Neural progenitor cell (in vitro differentiated cells): ENCODE results near the gene SHLD3. TPM values are rescaled to one million over a fixed set of nuclear protein-coding genes. Genes with fewer than 3 reads are reported as not detected.

Experiments
- DNase-seq: peaks from one replicate; pipeline ENCODE4 v3.0.0-alpha.2; 2016; ENCODE audit warnings: low spot score
- H2AFZ ChIP-seq: fragments of 200-600 bp; sonication (generic); replicated peaks from 2 replicates; pipeline ENCODE4 v1.6.1; 2016; ENCODE audit warnings: antibody characterized with exemption
- H3F3A ChIP-seq: fragments of 200-600 bp; sonication (generic); 2 replicates; pipeline ENCODE4 v1.6.1; 2016; ENCODE audit warnings: antibody characterized with exemption, low read depth
- H3K27ac ChIP-seq: fragments of 200-600 bp; sonication (generic); 2 replicates; pipeline ENCODE4 v1.5.1; 2016; ENCODE audit warnings: mild to moderate bottlenecking
- H3K27me3 ChIP-seq: fragments of 200-600 bp; sonication (generic); 2 replicates; pipeline ENCODE4 v1.6.1; 2016; ENCODE audit warnings: mild to moderate bottlenecking, moderate library complexity
- H3K36me3 ChIP-seq: fragments of 200-600 bp; sonication (generic); 2 replicates; pipeline ENCODE4 v1.5.1; 2016
- H3K4me1 ChIP-seq: fragments of 200-600 bp; sonication (generic); 2 replicates; pipeline ENCODE4 v1.6.1; 2016; ENCODE audit warnings: mixed run types
- H3K4me2 ChIP-seq: fragments of 200-600 bp; sonication (generic); 2 replicates; pipeline ENCODE4 v1.6.1; 2016
- H3K4me3 ChIP-seq: fragments of 200-600 bp; sonication (generic); 2 replicates; pipeline ENCODE4 v1.5.1; 2016
- H3K79me2 ChIP-seq: fragments of 200-600 bp; sonication (generic); 2 replicates; pipeline ENCODE4 v1.6.1; 2016; ENCODE audit warnings: low read depth
- H3K9ac ChIP-seq: fragments of 200-600 bp; sonication (generic); 2 replicates; pipeline ENCODE4 v1.6.1; 2016
- H3K9me3 ChIP-seq: fragments of 200-600 bp; sonication (generic); 2 replicates; pipeline ENCODE4 v1.5.1; 2016; ENCODE audit warnings: low read depth
- H4K20me1 ChIP-seq: fragments of 200-600 bp; sonication (generic); 2 replicates; pipeline ENCODE4 v1.6.1; 2016; ENCODE audit warnings: low read depth
- H3K27ac Mint-ChIP-seq: 3 replicates; pipeline ENCODE4 v1.8.0; 2021; ENCODE audit warnings: mixed read lengths
- H3K27me3 Mint-ChIP-seq: 2 replicates; pipeline ENCODE4 v1.8.0; 2022; ENCODE audit warnings: low read depth, mild to moderate bottlenecking, inconsistent platforms, moderate library complexity, mixed read lengths; ENCODE audit not compliant: insufficient read depth
- H3K36me3 Mint-ChIP-seq: 3 replicates; pipeline ENCODE4 v1.8.0; 2021; ENCODE audit warnings: mixed read lengths
- H3K4me1 Mint-ChIP-seq: 3 replicates; pipeline ENCODE4 v1.8.0; 2021; ENCODE audit warnings: mixed read lengths
- H3K4me3 Mint-ChIP-seq: 3 replicates; pipeline ENCODE4 v1.8.0; 2021; ENCODE audit warnings: mild to moderate bottlenecking, moderate library complexity, mixed read lengths
- H3K9me3 Mint-ChIP-seq: 3 replicates; pipeline ENCODE4 v1.8.0; 2020; ENCODE audit warnings: mixed read lengths
- EZH2 ChIP-seq: fragments of 200-600 bp; sonication (generic); IDR thresholded peaks from 2 replicates; pipeline ENCODE4 v1.6.1; 2017; ENCODE audit warnings: antibody characterized with exemption, mild to moderate bottlenecking, moderate library complexity
- EZH2phosphoT487 ChIP-seq: fragments of 200-600 bp; sonication (generic); IDR thresholded peaks from 2 replicates; pipeline ENCODE4 v1.6.1; 2017; ENCODE audit warnings: antibody characterized with exemption
- total RNA-seq: library from RNA; depleted of rRNA; stranded (reverse); fragments of >200 nt; gene quantifications from 2 replicates; pipeline ENCODE4 v1.2.3, GENCODE V29; 2015; ENCODE audit warnings: low replicate concordance
- TF ChIP-seq, protein P1 (sequence below): fragments of 200-600 bp; sonication (generic); IDR thresholded peaks from 2 replicates; pipeline ENCODE4 v1.5.1; 2017; ENCODE audit warnings: antibody characterized with exemption, mild to moderate bottlenecking

SHLD3 gene
- total RNA-seq, 1 donor from 2014 or later: 8.4 TPM

DNA sequence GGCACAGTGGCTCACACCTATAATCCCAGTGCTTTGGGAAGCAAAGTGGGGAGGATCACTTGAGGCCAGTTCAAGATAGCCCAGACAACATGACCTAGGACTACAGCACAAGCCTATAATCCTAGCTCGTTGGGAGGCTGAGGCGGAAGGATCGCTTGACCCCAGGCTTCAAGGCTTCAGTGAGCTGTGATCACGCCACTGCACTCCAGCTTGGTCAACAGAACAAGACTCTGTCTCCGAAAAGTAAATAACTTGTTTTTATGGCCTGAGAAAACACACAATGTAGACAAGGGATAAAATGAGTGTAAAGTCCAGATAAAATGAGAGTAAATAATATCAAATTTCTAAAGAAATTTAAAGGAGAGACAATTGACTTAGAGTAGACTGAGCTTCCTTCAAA is 26.3 kb downstream of the SHLD3 start:
- Mint-ChIP-seq H3K36me3 (no peaks in the 10 kb centered on the region), H3K27me3 (no peaks in the 10 kb centered on the region), H3K4me3 (no peak overlapping the region), H3K9me3 (no peaks in the 10 kb centered on the region), H3K4me1 (no peaks in the 10 kb centered on the region), H3K27ac (no peak overlapping the region)
- Histone ChIP-seq H4K20me1 (no peaks in the 10 kb centered on the region), H3K36me3 (peaks cover 6% of the 10 kb centered on the region), H3K79me2 (no peaks in the 10 kb centered on the region), H3K4me1 (peaks cover 16% of the 10 kb centered on the region), H3F3A (peaks cover 15% of the 10 kb centered on the region), H2AFZ (no peak overlapping the region), H3K9ac (no peak overlapping the region), H3K4me2 (no peak overlapping the region), H3K9me3 (no peaks in the 10 kb centered on the region), H3K27me3 (no peaks in the 10 kb centered on the region), H3K27ac (no peak overlapping the region), H3K4me3 (no peak overlapping the region)
- TF ChIP-seq EZH2phosphoT487 (no peak), EZH2 (no peak)
- TF ChIP-seq, protein P1, sequence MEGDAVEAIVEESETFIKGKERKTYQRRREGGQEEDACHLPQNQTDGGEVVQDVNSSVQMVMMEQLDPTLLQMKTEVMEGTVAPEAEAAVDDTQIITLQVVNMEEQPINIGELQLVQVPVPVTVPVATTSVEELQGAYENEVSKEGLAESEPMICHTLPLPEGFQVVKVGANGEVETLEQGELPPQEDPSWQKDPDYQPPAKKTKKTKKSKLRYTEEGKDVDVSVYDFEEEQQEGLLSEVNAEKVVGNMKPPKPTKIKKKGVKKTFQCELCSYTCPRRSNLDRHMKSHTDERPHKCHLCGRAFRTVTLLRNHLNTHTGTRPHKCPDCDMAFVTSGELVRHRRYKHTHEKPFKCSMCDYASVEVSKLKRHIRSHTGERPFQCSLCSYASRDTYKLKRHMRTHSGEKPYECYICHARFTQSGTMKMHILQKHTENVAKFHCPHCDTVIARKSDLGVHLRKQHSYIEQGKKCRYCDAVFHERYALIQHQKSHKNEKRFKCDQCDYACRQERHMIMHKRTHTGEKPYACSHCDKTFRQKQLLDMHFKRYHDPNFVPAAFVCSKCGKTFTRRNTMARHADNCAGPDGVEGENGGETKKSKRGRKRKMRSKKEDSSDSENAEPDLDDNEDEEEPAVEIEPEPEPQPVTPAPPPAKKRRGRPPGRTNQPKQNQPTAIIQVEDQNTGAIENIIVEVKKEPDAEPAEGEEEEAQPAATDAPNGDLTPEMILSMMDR: no peak
- DNase-seq: no peak

DNA sequence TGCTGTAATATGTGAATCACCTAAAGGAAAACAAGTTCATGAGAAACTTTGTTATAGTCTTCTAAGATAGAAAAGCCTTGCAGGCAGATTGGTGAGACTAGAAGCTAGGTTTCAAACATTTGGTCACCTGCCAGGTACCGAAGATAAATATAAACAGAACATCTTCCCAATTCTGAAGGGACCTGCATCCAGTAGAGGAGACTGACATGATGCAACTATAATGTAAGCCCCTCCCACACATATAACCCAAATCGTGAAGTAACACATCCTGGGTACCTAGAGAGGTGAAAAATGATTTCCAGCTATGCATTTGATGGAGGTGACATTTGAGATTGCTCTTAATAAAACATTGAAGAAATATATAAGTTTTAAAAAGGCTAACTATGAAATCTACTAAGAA is 29.9 kb downstream of the SHLD3 start:
- Mint-ChIP-seq H3K27me3 (no peaks in the 10 kb centered on the region), H3K4me3 (no peak overlapping the region), H3K27ac (no peak overlapping the region), H3K9me3 (no peaks in the 10 kb centered on the region), H3K36me3 (peaks cover 2% of the 10 kb centered on the region), H3K4me1 (no peaks in the 10 kb centered on the region)
- no peak for DNase-seq
- Histone ChIP-seq H3K27ac (no peak overlapping the region), H3K79me2 (no peaks in the 10 kb centered on the region), H3K9me3 (no peaks in the 10 kb centered on the region), H3K4me3 (no peak overlapping the region), H3K9ac (no peak overlapping the region), H3K36me3 (peaks cover 6% of the 10 kb centered on the region), H3K27me3 (no peaks in the 10 kb centered on the region), H2AFZ (no peak overlapping the region), H3F3A (no peaks in the 10 kb centered on the region), H4K20me1 (no peaks in the 10 kb centered on the region), H3K4me1 (no peaks in the 10 kb centered on the region), H3K4me2 (no peak overlapping the region)
- TF ChIP-seq EZH2: no peak
- TF ChIP-seq, protein P1: no peak
- no peak for TF ChIP-seq EZH2phosphoT487

DNA sequence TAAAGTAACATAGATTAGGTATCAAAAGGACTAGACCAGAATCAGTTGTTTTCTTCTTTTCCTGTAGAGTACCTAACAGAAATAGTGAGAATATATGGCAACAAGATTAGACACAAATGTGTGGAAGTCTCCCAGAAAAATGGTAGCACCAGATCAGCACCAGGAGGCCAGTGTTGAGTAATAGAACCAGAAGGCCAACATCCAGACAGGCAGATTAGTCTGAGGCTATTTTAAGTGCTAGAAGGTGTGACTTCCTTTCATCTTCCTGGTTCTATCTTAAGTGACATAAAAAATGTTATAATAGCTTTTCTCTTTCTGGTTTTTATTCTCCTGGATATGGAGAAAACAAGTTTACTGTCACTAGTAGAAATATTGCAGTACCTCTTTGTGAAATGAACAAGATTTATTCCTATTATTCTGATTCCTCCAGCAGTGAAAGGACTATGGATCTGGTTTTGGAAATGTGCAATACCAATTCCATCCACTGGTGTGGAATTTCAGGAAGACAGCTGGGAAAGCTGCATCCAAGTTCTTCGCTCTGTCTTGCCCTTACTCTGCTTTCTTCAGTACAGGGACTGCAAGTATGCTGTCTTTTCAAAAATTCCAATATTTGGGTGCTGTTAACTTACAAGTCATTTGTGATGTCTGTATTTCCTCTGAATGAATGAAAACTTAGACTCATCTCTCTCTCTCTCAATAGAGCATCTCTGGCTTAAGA is 39.1 kb downstream of the SHLD3 start:
- no peak overlapping the region for H3K27ac ChIP-seq
- no peaks in the 10 kb centered on the region for H3K27me3 ChIP-seq
- Mint-ChIP-seq H3K27me3 (no peaks in the 10 kb centered on the region), H3K36me3 (peaks cover 4% of the 10 kb centered on the region), H3K27ac (no peak overlapping the region), H3K4me1 (no peaks in the 10 kb centered on the region), H3K4me3 (no peak overlapping the region), H3K9me3 (no peaks in the 10 kb centered on the region)
- H3F3A ChIP-seq: peaks cover 8% of the 10 kb centered on the region
- H3K79me2 ChIP-seq: no peaks in the 10 kb centered on the region
- no peak overlapping the region for H2AFZ ChIP-seq
- TF ChIP-seq, protein P1: peak; percentile 54
- no peak for TF ChIP-seq EZH2phosphoT487
- no peak for TF ChIP-seq EZH2
- H3K9me3 ChIP-seq: no peaks in the 10 kb centered on the region
- no peak overlapping the region for H3K4me3 ChIP-seq
- no peaks in the 10 kb centered on the region for H3K4me1 ChIP-seq
- H4K20me1 ChIP-seq: no peaks in the 10 kb centered on the region
- DNase-seq: peak; percentile 49
- H3K9ac ChIP-seq: no peak overlapping the region
- H3K4me2 ChIP-seq: no peak overlapping the region
- H3K36me3 ChIP-seq: no peaks in the 10 kb centered on the region
